Activated CD8-positive, alpha-beta memory T cell treated with anti-CD3 and anti-CD28 coated beads for 36 hours (primary cell): ENCODE measurements around the gene GSTM2. TPM values are rescaled to one million over a fixed set of nuclear protein-coding genes. Genes with fewer than 3 reads are reported as not detected.
"Not testable (repeated sequence)": the region's sequence is repeated elsewhere in the genome, so short reads cannot be mapped to it uniquely, and the experiment has no call there.

Experiments
- CTCF ChIA-PET: fragments of 350-600 bp; sonication (Branson Sonifier 250); formaldehyde crosslinking; loops from one replicate; lab custom pipeline; 2021; ENCODE audit warnings: antibody characterized with exemption; lab: Charles Lee
- POLR2A ChIA-PET: fragments of 350-600 bp; sonication (Branson Sonifier 250); formaldehyde crosslinking; loops from one replicate; lab custom pipeline; 2021; ENCODE audit warnings: antibody characterized with exemption; lab: Charles Lee
- total RNA-seq, 2 experiments: library from RNA; stranded (reverse); gene quantifications; one replicate each; pipeline ENCODE4 v1.2.3, GENCODE V29; 2021

The GSTM2 gene
- total RNA-seq, 2 experiments from 2014 or later, result 3.1 to 4.1 TPM

DNA sequence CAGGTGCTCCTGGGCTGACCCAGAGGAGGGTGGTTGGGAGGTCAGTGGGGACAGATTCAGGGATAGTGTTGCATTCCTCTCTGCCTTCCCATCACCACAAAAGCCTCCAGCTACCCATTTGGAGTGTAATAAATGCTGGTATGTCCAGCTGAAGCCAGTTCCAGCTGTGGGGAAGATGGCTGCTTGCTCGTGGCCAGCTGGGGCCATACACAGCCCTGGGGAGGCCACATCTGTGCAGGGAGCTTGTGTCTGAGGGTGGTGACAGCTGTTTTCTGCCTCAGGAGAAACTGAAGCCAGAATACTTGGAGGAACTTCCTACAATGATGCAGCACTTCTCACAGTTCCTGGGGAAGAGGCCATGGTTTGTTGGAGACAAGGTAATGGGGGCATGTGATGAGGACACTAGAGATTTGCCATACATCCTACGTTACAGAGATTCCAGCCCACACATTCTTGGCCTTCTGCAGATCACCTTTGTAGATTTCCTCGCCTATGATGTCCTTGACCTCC, 9.3 kb upstream of the GSTM2 start:
- CTCF ChIA-PET, result no interaction called here
- POLR2A ChIA-PET, result no interaction called here

DNA sequence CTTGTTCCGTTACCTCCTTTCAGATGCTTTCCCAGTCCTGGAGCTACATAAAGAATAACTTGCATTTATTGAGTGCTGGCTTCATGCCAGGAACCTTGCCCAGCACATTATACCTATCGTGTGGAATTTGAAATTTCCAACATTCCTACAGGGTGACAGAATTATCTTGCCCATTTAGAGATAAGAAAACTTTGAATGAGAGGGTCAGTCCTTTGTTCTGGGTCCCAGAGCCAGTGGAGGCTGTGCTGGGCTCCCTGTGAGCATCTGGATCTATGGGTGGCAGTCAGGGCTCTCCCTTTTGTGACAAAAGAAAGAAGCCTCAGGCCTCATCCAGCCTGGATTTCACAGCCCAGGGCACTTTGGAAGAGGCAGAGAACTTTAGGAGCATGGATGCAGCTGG, 8.7 kb upstream of the GSTM2 start:
- ChIA-PET CTCF (no interaction called here), POLR2A (no interaction called here)

DNA sequence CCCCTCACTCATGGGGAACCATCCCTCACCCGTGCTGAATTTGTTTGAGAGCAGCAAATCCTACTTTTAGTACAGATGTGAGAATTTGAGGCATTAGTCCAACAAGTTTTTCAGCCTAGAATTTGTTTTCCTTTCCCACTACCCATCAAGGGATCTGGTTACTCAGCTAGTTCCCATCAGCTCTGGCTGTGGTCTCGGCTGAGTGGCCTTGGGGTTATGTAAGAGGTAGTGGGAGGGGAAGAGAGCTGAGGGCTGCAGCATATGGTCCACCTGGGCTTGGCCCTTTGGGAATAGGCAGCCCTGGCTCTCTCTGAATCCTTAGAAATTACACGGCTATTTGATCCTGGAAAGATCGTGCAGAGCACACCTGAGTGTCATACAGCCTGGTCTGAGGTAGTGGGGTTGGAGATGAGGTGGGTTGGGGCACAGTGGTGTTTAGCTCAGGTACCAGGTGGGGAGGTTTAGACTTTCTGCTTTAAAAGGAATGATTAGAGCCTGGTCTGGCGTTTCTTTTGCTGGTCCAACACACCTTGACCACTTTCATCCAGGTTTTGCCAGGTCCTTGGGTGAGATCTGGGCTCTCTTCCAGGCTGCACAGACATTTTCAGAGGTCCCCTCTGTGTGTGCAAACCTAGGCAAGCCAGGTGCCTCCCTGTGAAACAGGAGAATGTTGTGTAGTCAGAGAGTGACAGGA, 7.7 kb upstream of the GSTM2 start:
- ChIA-PET CTCF (no interaction called here), POLR2A (no interaction called here)

DNA sequence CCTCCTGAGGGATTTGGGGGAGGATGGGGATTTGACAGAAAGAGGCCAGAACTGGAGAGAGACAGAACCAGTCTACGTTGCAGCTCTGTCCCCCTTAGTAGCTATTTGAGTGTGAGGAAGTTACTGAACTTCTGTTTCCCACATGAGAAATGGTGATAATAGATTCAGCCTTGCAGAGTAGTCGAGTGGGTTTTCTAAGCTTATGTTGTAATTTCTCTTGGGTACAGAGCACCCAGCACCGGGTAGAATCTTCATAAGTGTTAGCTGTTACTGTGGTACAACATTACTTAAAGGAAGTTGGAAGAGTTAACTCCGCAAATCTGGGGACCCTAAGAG, 7.2 kb upstream of the GSTM2 start:
- POLR2A ChIA-PET, result not testable (repeated sequence)

DNA sequence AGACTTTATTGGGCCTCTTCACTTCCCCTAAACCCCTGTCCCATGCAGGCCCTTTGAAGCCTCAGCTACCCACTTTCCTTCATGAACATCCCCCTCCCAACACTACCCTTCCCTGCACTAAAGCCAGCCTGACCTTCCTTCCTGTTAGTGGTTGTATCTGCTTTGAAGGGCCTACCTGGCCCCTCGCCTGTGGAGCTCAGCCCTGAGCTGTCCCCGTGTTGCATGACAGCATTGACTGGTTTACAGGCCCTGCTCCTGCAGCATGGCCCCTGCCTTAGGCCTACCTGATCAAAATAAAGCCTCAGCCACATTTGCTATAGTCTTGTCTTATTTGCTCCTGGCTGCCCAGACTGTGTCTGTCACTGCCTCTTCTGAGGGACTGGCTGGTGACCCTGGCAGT, 6.5 kb upstream of the GSTM2 start:
- CTCF ChIA-PET, result interaction anchor here (2.7 kb wide), 1 partner anchor 21 kb away, joined by 9 read pairs; no protein-coding TSS in a partner anchor
- POLR2A ChIA-PET, result no interaction called here

More for the DNA sequence above, 7.2 kb upstream of the GSTM2 start:
- CTCF ChIA-PET, result interaction anchor here (2.7 kb wide), 1 partner anchor 20 kb away, joined by 9 read pairs; no protein-coding TSS in a partner anchor

DNA sequence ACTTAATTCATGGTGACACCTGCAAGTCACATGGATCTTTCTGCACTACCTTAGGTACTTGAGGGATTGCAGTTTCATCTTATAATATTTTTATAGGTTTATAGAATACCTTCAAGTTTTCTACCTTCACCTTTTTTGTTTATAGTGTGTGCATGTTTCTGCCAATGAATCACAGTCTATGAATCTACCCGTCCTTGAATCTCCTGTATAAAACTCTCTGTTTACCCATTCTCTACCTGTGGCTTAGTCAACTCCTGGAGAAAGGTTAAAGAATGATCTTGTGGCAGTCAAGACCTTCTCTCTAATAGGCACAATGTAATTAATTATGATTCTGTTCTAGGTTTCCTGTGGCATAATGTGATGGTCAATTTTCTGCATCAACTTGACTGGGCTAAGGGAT, 3.2 kb upstream of the GSTM2 start:
- ChIA-PET POLR2A (no interaction called here), CTCF (no interaction called here)

DNA sequence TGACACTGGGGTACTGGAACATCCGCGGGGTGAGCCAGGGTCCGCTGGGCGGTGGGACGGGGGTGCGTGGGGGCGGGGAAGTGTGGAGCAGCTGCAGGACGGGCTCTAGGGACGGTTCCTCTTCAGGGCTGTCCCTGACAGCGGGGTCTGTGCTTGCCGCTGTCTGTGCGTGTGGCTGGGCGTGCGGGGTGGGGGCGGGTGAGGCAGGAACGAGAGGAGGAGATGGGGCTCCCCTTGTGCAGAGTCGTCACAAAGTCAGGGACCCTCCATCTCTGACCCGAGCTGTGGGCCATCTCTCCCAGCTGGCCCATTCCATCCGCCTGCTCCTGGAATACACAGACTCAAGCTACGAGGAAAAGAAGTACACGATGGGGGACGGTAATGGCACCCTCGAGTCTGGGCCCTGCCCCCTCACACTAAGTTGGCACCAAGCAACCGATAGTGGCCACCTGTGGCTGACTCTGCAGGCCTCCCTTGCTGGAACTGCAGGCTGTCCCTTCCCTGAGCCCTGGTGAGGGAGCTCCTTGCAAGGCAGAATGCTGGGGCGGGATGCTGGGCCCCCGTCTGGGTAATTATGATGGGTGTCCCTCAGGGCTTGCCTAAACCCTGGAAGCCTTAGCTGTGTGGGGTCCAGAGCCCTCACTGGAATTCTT, 392 bp downstream of the GSTM2 start:
- POLR2A ChIA-PET, result no interaction called here
- CTCF ChIA-PET, result interaction anchor here (0.9 to 1.4 kb wide), 3 partner anchors 25 to 109 kb away, joined by 3 read pairs; no protein-coding TSS in a partner anchor

DNA sequence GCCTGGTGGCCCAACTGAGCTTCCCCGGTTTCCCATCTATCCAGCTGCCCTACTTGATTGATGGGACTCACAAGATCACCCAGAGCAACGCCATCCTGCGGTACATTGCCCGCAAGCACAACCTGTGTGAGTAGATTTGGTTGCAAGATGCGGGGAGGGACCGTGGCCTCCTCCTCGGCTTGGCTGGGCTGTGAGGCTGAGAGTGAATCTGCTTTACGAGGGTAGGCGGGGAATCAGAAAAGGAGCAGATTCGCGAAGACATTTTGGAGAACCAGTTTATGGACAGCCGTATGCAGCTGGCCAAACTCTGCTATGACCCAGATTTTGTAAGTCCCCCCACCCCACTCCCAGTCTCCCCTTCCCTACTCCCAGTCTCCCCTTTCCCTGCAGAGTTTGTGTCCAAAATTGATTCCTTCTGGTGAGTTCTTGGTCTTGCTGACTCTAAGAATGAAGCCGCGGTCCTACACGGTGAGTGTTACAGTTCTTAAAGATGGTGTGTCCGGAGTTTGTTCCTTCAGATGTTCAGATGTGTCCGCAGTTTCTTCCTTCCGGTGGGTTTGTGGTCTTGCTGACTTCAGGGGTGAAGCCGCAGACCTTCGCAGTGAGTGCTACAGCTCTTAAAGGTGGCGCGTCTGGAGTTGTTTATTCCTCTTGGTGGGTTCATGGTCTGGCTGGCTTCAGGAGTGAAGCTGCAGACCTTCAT, 1.5 kb downstream of the GSTM2 start:
- ChIA-PET CTCF (interaction anchor here (1.2 to 2.0 kb wide), 2 partner anchors 28 to 29 kb away, joined by 3 to 7 read pairs; no protein-coding TSS in a partner anchor), POLR2A (interaction anchor here (0.6 kb wide), 1 partner anchor 290 kb away, joined by 3 read pairs; no protein-coding TSS in a partner anchor)

DNA sequence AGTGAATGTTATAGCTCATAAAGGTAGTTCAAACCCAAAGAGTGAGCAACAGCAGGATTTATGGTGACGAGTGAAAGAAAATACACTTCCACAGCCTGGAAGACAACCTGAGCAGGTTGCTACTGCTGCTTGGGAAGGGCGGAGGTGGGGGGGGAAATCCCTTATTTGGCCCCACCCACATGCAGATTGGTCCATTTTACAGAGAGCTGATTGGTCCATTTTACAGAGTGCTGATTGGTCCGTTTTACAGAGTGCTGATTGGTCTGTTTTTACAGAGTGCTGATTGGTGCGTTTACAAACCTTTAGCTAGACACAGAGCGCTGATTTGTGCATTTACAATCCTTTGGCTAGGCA, 2.1 kb downstream of the GSTM2 start:
- ChIA-PET POLR2A (interaction anchor here (0.6 kb wide), 1 partner anchor 291 kb away, joined by 3 read pairs; no protein-coding TSS in a partner anchor), CTCF (interaction anchor here (2.0 kb wide), 1 partner anchor 29 kb away, joined by 7 read pairs; no protein-coding TSS in a partner anchor)

DNA sequence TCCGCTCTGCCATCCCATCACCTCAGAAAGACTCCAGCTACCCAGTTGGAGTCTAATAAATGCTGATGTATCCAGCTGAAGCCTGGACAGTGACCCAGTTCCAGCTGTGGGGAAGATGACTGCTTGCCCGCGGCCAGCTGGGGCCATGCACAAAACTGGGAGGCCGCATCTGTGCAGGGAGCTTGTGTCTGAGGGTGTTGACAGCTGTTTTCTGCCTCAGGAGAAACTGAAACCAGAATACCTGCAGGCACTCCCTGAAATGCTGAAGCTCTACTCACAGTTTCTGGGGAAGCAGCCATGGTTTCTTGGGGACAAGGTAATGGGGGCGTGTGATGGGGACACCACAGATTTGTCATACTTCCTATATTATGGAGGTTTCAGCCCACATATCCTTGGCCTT, 3.2 kb downstream of the GSTM2 start:
- POLR2A ChIA-PET, result no interaction called here
- CTCF ChIA-PET, result interaction anchor here (0.6 to 2.0 kb wide), 2 partner anchors 31 to 266 kb away, joined by 6 to 7 read pairs; no protein-coding TSS in a partner anchor

DNA sequence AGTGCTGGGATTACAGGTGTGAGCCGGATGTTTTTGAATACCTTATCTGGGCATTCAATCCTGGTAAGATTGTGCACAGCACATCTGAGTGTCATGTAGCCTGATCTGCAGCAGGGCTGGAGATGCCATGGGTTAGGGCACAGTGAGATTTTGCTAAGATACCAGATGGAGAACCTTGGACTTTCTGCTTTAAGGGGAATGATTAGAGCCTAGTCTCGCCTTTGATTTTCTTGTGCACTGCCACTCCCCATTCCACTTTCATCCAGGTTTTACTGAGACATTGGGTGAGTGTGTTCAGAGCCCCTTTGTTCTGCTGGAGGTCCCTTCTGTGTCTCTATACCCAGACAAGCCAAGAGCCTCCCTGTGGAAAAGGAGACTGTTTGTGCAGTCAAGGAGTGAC, 6.0 kb downstream of the GSTM2 start:
- CTCF ChIA-PET, POLR2A ChIA-PET: not testable (repeated sequence)

DNA sequence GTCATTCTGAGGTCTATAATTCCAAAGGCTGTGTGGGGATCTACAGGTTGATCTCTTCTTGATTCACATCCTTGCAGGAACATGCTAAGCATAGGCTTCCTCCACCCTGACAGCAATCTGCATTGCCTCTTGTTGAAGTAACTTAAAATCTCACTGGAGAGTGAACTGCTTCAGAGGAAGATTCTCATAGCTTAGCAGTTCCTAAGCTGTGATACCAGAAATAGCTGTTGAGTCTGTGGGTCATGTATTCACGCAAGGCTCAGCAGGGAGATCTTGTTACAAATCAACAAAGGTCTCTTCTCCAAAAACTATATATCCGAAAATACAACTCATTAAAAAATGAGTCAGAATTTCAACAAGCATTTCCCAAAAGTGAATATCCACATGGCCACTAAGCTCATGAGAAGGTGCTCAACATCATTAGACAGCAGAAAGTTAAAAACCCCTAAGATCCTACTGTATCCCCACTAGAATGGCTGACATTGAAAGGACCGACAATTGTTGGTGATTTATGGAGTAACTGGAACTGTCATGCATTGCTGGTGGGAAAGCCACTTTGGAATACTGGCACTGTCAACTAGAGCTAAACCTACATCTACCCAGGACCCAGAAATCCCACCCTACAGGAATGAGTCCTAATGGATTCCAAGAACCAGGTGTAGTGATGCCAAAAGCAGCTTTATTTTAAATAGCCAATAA, 9.0 kb downstream of the GSTM2 start:
- POLR2A ChIA-PET, result interaction anchor here (0.6 kb wide), 1 partner anchor 164 kb away, joined by 3 read pairs; no protein-coding TSS in a partner anchor
- CTCF ChIA-PET, result not testable (repeated sequence)

DNA sequence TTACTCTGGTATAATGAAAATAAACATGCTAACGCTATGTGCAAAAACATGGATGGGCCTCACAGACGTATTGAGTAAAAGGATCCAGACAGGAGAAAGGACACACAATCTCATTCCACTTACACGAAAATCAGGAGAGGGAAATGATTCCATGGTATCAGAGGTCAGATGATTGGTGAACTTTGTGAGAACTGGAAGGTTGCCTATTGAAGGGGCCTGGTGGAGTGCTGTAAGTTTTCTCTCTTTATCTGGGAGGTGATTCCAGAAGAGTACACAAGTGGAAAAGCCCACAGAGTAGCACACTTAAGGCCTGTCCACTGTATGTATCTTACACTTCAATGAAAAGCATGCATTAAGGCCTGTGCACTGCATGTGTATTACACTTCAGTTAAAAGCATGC, 9.6 kb downstream of the GSTM2 start:
- CTCF ChIA-PET, result no interaction called here

DNA sequence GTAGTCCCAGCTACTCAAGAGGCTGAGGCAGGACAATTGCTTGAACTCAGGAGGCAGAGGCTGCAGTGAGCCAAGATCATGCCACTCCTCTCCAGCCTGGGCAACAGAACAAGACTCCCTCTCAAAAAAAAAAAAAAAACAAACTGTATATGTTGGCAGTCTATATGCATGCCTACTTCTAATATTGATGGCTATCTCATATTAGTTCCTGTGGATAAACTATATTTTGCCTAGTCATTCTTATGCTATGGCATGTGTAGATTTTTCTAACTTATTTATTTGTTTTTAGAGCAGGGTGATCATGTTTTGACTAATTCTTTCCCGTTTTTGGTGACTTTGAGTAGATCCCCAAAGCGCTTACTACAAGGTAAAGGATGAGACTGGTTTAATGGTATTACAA, 10.8 kb downstream of the GSTM2 start:
- CTCF ChIA-PET, result interaction anchor here (0.7 kb wide), 1 partner anchor 350 kb away, joined by 3 read pairs; no protein-coding TSS in a partner anchor
- POLR2A ChIA-PET, result not testable (repeated sequence)

More for the DNA sequence above, 9.6 kb downstream of the GSTM2 start:
- POLR2A ChIA-PET, result no interaction called here

DNA sequence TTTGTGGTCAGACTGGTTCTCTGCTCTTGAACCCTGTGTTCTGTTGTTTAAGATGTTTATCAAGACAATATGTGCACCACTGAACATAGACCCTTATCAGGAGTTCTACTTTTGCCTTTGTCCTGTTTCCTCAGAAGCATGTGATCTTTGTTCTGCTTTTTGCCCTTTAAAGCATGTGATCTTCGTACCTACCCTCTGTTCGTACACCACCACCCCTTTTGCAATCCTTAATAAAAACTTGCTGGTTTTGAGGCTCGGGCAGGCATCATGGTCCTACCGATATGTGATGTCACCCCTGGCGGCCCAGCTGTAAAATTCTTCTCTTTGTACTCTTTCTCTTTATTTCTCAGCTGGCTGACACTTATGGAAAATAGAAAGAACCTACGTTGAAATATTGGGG, 16.9 kb downstream of the GSTM2 start:
- CTCF ChIA-PET, POLR2A ChIA-PET: not testable (repeated sequence)

DNA sequence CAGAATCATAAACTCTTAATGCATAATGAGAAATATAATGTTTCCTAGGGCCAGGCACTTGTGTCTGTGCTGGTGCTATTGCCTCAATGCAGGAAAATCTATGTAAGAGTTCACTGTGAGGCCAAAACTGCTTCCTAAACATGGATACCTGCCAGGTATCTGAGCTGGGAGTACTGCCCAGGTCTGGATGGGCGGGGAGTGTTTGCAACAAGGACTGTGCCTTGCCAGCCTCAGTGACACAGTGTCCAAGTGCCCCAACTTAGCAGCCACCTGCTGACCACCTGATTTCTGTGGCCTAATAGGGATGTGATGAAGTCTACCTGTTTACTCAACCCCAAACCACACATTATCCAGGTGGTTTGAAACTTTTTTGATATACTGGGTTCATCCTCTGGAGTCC, 17.5 kb downstream of the GSTM2 start:
- CTCF ChIA-PET, POLR2A ChIA-PET: not testable (repeated sequence)

DNA sequence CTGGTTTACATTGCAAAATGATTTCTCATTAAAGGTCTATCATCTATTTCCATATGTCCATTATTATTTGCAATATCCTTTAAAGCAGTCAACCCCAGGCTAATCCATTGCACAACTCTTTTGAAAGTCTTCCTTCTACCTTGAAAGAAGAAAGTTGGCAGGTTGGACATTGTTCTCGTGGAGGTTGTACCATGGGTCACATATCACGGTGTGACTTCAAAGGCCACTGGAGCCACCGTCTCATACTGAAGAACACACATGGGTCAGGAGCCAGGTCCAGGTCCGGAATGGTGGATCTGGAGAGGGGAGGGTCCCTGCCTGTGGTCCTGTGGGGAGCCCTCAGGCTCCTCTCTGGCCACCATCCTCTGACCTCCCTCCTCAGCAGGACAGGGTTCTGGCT, 18.0 kb downstream of the GSTM2 start:
- POLR2A ChIA-PET, CTCF ChIA-PET: not testable (repeated sequence)

DNA sequence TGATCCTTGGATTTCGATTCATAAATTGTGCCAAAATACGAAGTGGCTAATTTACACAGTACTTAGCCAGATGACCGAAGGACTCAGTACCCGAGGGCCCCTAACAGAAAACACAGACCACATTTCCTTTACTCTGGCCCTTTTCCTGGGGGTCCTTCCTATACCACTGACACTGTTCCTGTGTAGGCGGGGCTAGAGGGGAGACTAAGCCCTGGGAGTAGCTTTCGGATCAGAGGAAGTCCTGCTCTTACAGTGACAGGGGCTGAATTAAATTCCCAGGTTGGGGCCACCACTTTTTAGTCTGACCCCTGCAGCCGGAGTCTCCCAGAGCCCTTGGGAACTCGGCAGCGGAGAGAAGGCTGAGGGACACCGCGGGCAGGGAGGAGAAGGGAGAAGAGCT, 19.3 kb downstream of the GSTM2 start:
- POLR2A ChIA-PET, CTCF ChIA-PET: not testable (repeated sequence)
